ENCODE measurements around the gene MAPT.

DNA sequence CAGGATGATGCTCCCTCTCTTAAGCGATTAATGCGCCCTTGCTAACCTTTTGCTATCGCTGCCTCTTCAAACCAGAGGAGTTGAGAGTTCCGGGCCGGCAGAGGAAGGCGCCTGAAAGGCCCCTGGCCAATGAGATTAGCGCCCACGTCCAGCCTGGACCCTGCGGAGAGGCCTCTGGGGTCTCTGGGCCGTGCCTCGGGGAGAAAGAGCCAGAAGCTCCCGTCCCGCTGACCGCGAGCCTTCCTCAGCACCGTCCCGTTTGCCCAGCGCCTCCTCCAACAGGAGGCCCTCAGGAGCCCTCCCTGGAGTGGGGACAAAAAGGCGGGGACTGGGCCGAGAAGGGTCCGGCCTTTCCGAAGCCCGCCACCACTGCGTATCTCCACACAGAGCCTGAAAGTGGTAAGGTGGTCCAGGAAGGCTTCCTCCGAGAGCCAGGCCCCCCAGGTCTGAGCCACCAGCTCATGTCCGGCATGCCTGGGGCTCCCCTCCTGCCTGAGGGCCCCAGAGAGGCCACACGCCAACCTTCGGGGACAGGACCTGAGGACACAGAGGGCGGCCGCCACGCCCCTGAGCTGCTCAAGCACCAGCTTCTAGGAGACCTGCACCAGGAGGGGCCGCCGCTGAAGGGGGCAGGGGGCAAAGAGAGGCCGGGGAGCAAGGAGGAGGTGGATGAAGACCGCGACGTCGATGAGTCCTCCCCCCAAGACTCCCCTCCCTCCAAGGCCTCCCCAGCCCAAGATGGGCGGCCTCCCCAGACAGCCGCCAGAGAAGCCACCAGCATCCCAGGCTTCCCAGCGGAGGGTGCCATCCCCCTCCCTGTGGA, 88.6 kb downstream of the MAPT start:
- TF ChIP-seq, protein P1, sequence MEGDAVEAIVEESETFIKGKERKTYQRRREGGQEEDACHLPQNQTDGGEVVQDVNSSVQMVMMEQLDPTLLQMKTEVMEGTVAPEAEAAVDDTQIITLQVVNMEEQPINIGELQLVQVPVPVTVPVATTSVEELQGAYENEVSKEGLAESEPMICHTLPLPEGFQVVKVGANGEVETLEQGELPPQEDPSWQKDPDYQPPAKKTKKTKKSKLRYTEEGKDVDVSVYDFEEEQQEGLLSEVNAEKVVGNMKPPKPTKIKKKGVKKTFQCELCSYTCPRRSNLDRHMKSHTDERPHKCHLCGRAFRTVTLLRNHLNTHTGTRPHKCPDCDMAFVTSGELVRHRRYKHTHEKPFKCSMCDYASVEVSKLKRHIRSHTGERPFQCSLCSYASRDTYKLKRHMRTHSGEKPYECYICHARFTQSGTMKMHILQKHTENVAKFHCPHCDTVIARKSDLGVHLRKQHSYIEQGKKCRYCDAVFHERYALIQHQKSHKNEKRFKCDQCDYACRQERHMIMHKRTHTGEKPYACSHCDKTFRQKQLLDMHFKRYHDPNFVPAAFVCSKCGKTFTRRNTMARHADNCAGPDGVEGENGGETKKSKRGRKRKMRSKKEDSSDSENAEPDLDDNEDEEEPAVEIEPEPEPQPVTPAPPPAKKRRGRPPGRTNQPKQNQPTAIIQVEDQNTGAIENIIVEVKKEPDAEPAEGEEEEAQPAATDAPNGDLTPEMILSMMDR (IDR thresholded peaks at IDR 0.05 in 2 of 3, conservative IDR thresholded peaks at IDR 0.05 in 1 of 3; ENCODE audit: borderline replicate concordance in 1 of 3, insufficient read depth in 1 of 3, low read depth in 2 of 3, low read length in 2 of 3), result no peak
- TF ChIP-seq, protein P2, sequence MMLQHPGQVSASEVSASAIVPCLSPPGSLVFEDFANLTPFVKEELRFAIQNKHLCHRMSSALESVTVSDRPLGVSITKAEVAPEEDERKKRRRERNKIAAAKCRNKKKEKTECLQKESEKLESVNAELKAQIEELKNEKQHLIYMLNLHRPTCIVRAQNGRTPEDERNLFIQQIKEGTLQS (IDR thresholded peaks at IDR 0.05), result no peak
- TF ChIP-seq SRF (IDR thresholded peaks at IDR 0.05; ENCODE audit: low read depth), result no peak
- no peak for TF ChIP-seq ZBTB33 (IDR thresholded peaks at IDR 0.05; ENCODE audit: extremely low read depth, insufficient replicate concordance, low read length)
- TF ChIP-seq EZH2 (IDR thresholded peaks at IDR 0.05), result no peak

All from HCT116 (cell line).